Bronchial epithelial cell (primary cell): ENCODE data around the gene GPR107. TPM values are rescaled to one million over a fixed set of nuclear protein-coding genes. Genes with fewer than 3 reads are reported as not detected.

Experiments used
- DNase-seq: peaks from one replicate; pipeline ENCODE4 v3.0.0-alpha.2; 2010; ENCODE audit warnings: low read depth
- FAIRE-seq: peaks from 2 replicates; lab custom pipeline; 2011; peaks lifted over from hg19 to GRCh38; lab: Jason Lieb, UNC
- H3K27me3 ChIP-seq: 2 replicates; pipeline ENCODE4 v1.5.1; 2011; ENCODE audit warnings: low read length; ENCODE audit not compliant: control insufficient read depth, insufficient read depth
- H3K36me3 ChIP-seq: 2 replicates; pipeline ENCODE4 v1.5.1; 2011; ENCODE audit warnings: low read length; ENCODE audit not compliant: control insufficient read depth, insufficient read depth
- H3K4me3 ChIP-seq: 2 replicates; pipeline ENCODE4 v1.5.1; 2011; ENCODE audit warnings: mild to moderate bottlenecking, low read depth, low read length, control low read depth
- CTCF ChIP-seq: IDR thresholded peaks from 2 replicates; pipeline ENCODE4 v1.5.1; 2011; ENCODE audit warnings: mild to moderate bottlenecking, moderate library complexity, low read length, control low read depth, inconsistent platforms; ENCODE audit not compliant: insufficient read depth, severe bottlenecking
- total RNA-seq: library from RNA; depleted of rRNA; stranded (reverse); fragments of >200 nt; gene quantifications from 2 replicates; pipeline ENCODE4 v1.2.1, GENCODE V29; 2014

The GPR107 gene
- total RNA-seq, 1 donor from 2014 or later: 21.6 TPM

DNA sequence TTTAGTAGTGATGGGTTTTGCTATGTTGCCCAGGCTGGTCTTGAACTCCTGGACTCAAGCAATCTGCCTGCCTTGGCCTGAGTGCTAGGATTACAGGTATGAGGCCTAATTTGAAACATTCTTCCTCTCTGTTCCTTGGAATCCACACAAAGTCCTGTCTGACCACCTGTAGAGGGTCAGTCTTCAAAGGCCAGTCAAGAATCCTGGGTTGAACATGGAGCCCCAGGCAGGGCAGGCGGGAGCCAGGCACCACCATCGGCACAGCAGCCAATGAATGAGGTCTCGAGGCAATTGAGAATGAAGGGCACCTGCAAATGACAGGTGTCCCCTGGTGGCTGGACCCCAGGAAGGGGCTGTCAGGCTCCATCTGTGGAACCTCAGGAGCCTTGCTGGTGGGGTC is 101.1 kb downstream of the GPR107 start:
- no peak for FAIRE-seq
- no peak for TF ChIP-seq CTCF
- H3K4me3 ChIP-seq: no peak overlapping the region
- no peaks in the 10 kb centered on the region for H3K36me3 ChIP-seq
- H3K27me3 ChIP-seq: no peaks in the 10 kb centered on the region
- no peak for DNase-seq

GRCh38 chr9:130155647-130156046 is 101.9 kb downstream of the GPR107 start:
- no peak overlapping the region for H3K4me3 ChIP-seq
- no peak for TF ChIP-seq CTCF
- DNase-seq: no peak
- no peaks in the 10 kb centered on the region for H3K36me3 ChIP-seq
- H3K27me3 ChIP-seq: no peaks in the 10 kb centered on the region
- no peak for FAIRE-seq

DNA sequence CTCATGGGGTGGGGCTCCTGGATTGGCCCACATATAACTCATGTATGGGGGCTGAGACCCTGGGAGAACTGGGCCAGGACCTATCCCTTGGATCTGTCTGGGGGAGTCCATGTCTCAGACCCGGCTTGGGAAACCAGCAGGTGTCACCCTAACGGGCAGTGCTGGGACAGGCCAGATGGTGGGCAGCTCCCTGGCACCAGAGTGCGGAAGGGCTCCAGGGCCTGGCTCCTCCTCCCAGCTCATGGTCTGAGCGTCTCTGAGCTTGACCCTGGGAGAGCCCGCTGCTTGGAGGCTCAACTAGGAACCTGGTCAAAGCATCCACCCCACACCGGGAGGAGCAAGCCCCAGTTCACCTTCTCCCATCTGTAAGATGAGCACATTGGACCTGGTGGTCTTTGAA is 103.0 kb downstream of the GPR107 start:
- Histone ChIP-seq H3K27me3 (no peaks in the 10 kb centered on the region), H3K36me3 (no peaks in the 10 kb centered on the region), H3K4me3 (no peak overlapping the region)
- FAIRE-seq (no peak), DNase-seq (no peak)
- no peak for TF ChIP-seq CTCF

- FAIRE-seq (no peak), DNase-seq (no peak)
- no peaks in the 10 kb centered on the region for H3K36me3 ChIP-seq
- H3K4me3 ChIP-seq: no peak overlapping the region
- no peak for TF ChIP-seq CTCF
- H3K27me3 ChIP-seq: no peaks in the 10 kb centered on the region
Measured at GRCh38 chr9:130157079-130157478, 103.4 kb downstream of the GPR107 start.

DNA sequence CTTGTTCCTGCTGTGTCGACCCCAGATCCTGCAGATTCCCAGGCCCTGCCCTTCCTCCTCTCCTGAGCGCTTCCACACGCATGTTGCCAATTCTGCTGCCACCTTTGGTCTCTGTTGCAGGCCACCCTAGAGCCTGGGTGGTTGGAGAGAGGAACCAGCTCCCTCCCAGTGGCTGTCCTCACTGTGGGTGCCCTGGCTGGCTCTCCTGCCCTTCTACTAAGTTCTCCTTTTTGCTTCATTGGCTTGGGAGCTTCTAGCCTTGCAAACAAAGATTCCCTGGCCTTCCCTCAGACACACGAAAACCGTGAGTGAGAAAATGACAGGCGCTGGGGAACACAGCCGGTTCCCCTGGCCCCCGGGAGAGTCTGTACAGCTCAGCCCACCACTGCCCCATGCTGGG is 104.3 kb downstream of the GPR107 start:
- Histone ChIP-seq H3K36me3 (no peaks in the 10 kb centered on the region), H3K4me3 (no peak overlapping the region), H3K27me3 (no peaks in the 10 kb centered on the region)
- FAIRE-seq (no peak), DNase-seq (no peak)
- no peak for TF ChIP-seq CTCF

DNA sequence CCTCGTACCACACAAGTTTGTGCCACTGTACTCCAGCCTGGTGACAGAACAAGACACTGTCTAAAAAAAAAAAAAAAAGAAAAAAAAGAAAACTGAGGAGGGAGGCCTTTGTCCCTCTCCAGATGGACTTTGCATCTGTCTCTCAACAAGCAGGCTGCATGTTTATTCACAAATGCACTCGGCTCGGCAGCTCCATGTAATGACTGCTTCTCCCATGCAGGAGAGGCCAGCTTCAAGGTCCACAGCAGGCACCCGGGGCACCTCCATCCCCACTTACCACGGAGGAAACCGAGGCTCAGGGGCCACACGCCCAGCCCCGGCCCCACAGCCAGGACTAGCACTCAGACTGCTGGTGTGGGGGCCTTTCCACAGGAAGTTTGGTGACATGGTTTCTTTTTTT is 105.4 kb downstream of the GPR107 start:
- no peak for FAIRE-seq
- no peaks in the 10 kb centered on the region for H3K27me3 ChIP-seq
- H3K36me3 ChIP-seq: no peaks in the 10 kb centered on the region
- no peak for DNase-seq
- H3K4me3 ChIP-seq: no peak overlapping the region
- no peak for TF ChIP-seq CTCF
